ENCODE measurements around the gene RP2. TPM values are rescaled to one million over a fixed set of nuclear protein-coding genes. Genes with fewer than 3 reads are reported as not detected.

Gene RP2
- total RNA-seq, 4 donors from 2014 or later = 3.2 to 7.1 (median 5.7) TPM

- no peak for DNase-seq (ENCODE audit: low spot score in 2 of 2)
- intact Hi-C loops (cut with DNase I; ENCODE audit: low total_unique reads) = no loop called here
- 10 to 50% methylated on average over 1 of the region's 1 CpG for WGBS, 2 donors
- TF ChIP-seq POLR2A (IDR thresholded peaks at IDR 0.05) (no peak), CTCF (IDR thresholded peaks at IDR 0.05) (no peak)
- H3K4me3 ChIP-seq (ENCODE audit: low read depth, poor library complexity, severe bottlenecking) = no peak overlapping the region
Observed at GRCh38 chrX:46838486-46838870, 1.6 kb downstream of the RP2 start.

- TF ChIP-seq CTCF (IDR thresholded peaks at IDR 0.05) (no peak), POLR2A (IDR thresholded peaks at IDR 0.05) (no peak)
- intact Hi-C loops (cut with DNase I; ENCODE audit: low total_unique reads) = no loop called here
- H3K4me3 ChIP-seq (ENCODE audit: low read depth, poor library complexity, severe bottlenecking) = no peak overlapping the region
- no peak for DNase-seq (ENCODE audit: low spot score in 2 of 2)
- WGBS, 2 donors = 90 to 100% methylated on average over 1 of the region's 1 CpG
Observed at GRCh38 chrX:46838974-46839480, 2.2 kb downstream of the RP2 start.

- no peak overlapping the region for H3K4me3 ChIP-seq (ENCODE audit: low read depth, poor library complexity, severe bottlenecking)
- TF ChIP-seq POLR2A (IDR thresholded peaks at IDR 0.05) = no peak
- TF ChIP-seq CTCF (IDR thresholded peaks at IDR 0.05) = no peak
- no peak for DNase-seq (ENCODE audit: low spot score in 2 of 2)
- WGBS, 2 donors = 48 to 70% methylated on average over 1 of the region's 1 CpG
- intact Hi-C loops (cut with DNase I; ENCODE audit: low total_unique reads) = no loop called here
Observed at GRCh38 chrX:46840946-46841345, 4.1 kb downstream of the RP2 start.

GRCh38 chrX:46841346-46841745, 4.5 kb downstream of the RP2 start:
- H3K4me3 ChIP-seq (ENCODE audit: low read depth, poor library complexity, severe bottlenecking) = no peak overlapping the region
- no peak for DNase-seq (ENCODE audit: low spot score in 2 of 2)
- no peak for TF ChIP-seq CTCF (IDR thresholded peaks at IDR 0.05)
- no peak for TF ChIP-seq POLR2A (IDR thresholded peaks at IDR 0.05)
- intact Hi-C loops (cut with DNase I; ENCODE audit: low total_unique reads) = no loop called here
- whole genome bisulfite sequencing, 2 donors = 22 to 50% methylated on average over 1 of the region's 1 CpG

- DNase-seq (ENCODE audit: low spot score in 2 of 2) = no peak
- TF ChIP-seq CTCF (IDR thresholded peaks at IDR 0.05) = no peak
- TF ChIP-seq POLR2A (IDR thresholded peaks at IDR 0.05) = no peak
Observed at GRCh38 chrX:46844913-46845312, 8.1 kb downstream of the RP2 start.

GRCh38 chrX:46849933-46850332, 13.1 kb downstream of the RP2 start:
- H3K4me3 ChIP-seq (ENCODE audit: low read depth, poor library complexity, severe bottlenecking) = no peak overlapping the region
- intact Hi-C loops (cut with DNase I; ENCODE audit: low total_unique reads) = no loop called here
- DNase-seq (ENCODE audit: low spot score in 2 of 2) = no peak
- TF ChIP-seq CTCF (IDR thresholded peaks at IDR 0.05) (no peak), POLR2A (IDR thresholded peaks at IDR 0.05) (no peak)

More at GRCh38 chrX:46844913-46845312, 8.1 kb downstream of the RP2 start:
- intact Hi-C loops (cut with DNase I; ENCODE audit: low total_unique reads) = no loop called here
- H3K4me3 ChIP-seq (ENCODE audit: low read depth, poor library complexity, severe bottlenecking) = no peak overlapping the region

Measured in lower leg skin (tissue), 4 donors.